Thyroid gland (tissue), 4 donors: ENCODE measurements around the gene CLEC1A.

Source experiments
- CTCF ChIP-seq, 6 experiments: fragments of 200-600 bp in 3 of 6; fragments of 450-650 bp in 3 of 6; sonication (generic) in 3 of 6; IDR thresholded peaks; one replicate each; pipeline ENCODE4 v1.5.1; 2016 to 2019; ENCODE audit warnings: antibody characterized with exemption in 6 of 6, mild to moderate bottlenecking in 2 of 6, inconsistent platforms in 1 of 6, moderate library complexity in 1 of 6
- POLR2A ChIP-seq, 2 donors: fragments of 450-650 bp; IDR thresholded peaks; one replicate each; pipeline ENCODE4 v1.6.1; 2017; ENCODE audit warnings: antibody characterized with exemption in 2 of 2, mild to moderate bottlenecking in 2 of 2, moderate library complexity in 1 of 2

GRCh38 chr12:10135126-10135525, 36.3 kb upstream of the CLEC1A start:
- no peak for TF ChIP-seq CTCF (IDR thresholded peaks at IDR 0.05)
- TF ChIP-seq POLR2A (IDR thresholded peaks at IDR 0.05) = no peak
